ENCODE measurements around the gene TMEM126A.

Gene TMEM126A

DNA sequence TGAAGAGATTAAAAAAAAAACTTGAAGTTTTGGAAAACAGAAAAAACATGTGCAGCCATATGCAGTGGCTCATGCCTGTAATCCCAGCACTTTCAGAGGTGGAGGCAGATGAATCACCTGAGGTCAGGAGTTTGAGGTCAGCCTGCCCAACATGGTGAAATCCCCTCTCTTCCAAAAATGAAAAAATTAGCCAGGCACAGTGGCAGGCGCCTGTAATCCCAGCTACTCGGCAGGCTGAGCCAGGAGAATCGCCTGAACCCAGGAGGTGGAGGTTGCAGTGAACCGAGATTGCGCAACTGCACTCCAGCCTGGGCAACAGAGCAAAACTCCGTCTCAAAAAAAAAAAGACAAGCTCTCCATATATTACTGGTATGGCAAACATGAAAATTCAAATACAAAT, 28.3 kb upstream of the TMEM126A start:
- H3K4me3 ChIP-seq (ENCODE audit: low read depth, low read length), result no peak overlapping the region
- in situ Hi-C loops (cut with HindIII; ENCODE audit: low sequenced_read_pairs), result no loop called here
- DNase-seq (ENCODE audit: low read depth, low spot score), result no peak
- TF ChIP-seq, protein P1, sequence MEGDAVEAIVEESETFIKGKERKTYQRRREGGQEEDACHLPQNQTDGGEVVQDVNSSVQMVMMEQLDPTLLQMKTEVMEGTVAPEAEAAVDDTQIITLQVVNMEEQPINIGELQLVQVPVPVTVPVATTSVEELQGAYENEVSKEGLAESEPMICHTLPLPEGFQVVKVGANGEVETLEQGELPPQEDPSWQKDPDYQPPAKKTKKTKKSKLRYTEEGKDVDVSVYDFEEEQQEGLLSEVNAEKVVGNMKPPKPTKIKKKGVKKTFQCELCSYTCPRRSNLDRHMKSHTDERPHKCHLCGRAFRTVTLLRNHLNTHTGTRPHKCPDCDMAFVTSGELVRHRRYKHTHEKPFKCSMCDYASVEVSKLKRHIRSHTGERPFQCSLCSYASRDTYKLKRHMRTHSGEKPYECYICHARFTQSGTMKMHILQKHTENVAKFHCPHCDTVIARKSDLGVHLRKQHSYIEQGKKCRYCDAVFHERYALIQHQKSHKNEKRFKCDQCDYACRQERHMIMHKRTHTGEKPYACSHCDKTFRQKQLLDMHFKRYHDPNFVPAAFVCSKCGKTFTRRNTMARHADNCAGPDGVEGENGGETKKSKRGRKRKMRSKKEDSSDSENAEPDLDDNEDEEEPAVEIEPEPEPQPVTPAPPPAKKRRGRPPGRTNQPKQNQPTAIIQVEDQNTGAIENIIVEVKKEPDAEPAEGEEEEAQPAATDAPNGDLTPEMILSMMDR (IDR thresholded peaks at IDR 0.05; ENCODE audit: low read depth, low read length), result no peak

- no peak for DNase-seq (ENCODE audit: low read depth, low spot score)
- TF ChIP-seq, protein P1 (IDR thresholded peaks at IDR 0.05; ENCODE audit: low read depth, low read length), result no peak
- no peak overlapping the region for H3K4me3 ChIP-seq (ENCODE audit: low read depth, low read length)
- in situ Hi-C loops (cut with HindIII; ENCODE audit: low sequenced_read_pairs), result no loop called here
These were observed 27.5 kb upstream of the TMEM126A start for GRCh38 chr11:85620256-85620655.

- H3K4me3 ChIP-seq (ENCODE audit: low read depth, low read length), result no peak overlapping the region
- in situ Hi-C loops (cut with HindIII; ENCODE audit: low sequenced_read_pairs), result no loop called here
- TF ChIP-seq, protein P1 (IDR thresholded peaks at IDR 0.05; ENCODE audit: low read depth, low read length), result no peak
- DNase-seq (ENCODE audit: low read depth, low spot score), result no peak
These were observed 21.3 kb upstream of the TMEM126A start for GRCh38 chr11:85626496-85626895.

- TF ChIP-seq, protein P1 (IDR thresholded peaks at IDR 0.05; ENCODE audit: low read depth, low read length), result no peak
- peak within 1 kb of the TSS; percentile 84 for H3K4me3 ChIP-seq (ENCODE audit: low read depth, low read length)
- DNase-seq (ENCODE audit: low read depth, low spot score), result peak; percentile 35
- in situ Hi-C loops (cut with HindIII; ENCODE audit: low sequenced_read_pairs), result no loop called here
These were observed 20.3 kb upstream of the TMEM126A start, which contains the start of gene DLG2 for GRCh38 chr11:85627332-85627997. Gene DLG2 (minus strand): TSS chr11:85627344.

- TF ChIP-seq, protein P1 (IDR thresholded peaks at IDR 0.05; ENCODE audit: low read depth, low read length), result no peak
- in situ Hi-C loops (cut with HindIII; ENCODE audit: low sequenced_read_pairs), result no loop called here
- H3K4me3 ChIP-seq (ENCODE audit: low read depth, low read length), result peak within 1 kb of the TSS; percentile 84
- peak; percentile 99 for DNase-seq (ENCODE audit: low read depth, low spot score)
These were observed 19.6 kb upstream of the TMEM126A start, which contains the start of gene TMEM126B for GRCh38 chr11:85627998-85628770. Gene TMEM126B (plus strand): TSS chr11:85628593. CDS start chr11:85628608, 15 bp downstream.

DNA sequence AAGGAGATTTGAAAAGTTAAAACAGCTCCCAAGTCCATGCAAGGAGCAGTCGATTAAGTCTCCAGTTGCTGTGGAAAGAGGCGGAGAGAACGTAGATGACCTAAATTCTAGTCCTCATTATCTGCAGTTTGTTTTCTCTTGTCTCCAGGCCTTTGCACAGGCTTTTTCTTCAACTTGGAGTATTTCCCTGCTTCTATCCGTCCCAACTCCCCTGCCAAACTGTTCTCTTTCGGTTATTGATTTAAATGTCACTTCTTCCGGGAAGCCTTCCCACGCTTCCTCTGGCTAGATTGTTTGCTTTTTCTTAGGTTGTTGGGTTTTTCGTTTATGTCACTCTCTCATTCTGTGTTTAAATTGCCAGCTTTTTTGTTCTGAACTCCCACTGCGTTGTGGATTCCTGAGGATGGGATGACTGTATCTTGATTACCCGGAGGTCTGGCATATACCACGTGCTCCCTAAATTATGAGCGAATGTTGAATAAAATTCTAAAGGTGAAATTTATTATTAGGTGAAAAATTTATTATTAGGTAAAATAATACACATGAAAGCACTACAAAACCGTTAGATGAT, 18.9 kb upstream of the TMEM126A start:
- TF ChIP-seq, protein P1 (IDR thresholded peaks at IDR 0.05; ENCODE audit: low read depth, low read length), result no peak
- in situ Hi-C loops (cut with HindIII; ENCODE audit: low sequenced_read_pairs), result no loop called here
- peak overlapping the region; percentile 84 for H3K4me3 ChIP-seq (ENCODE audit: low read depth, low read length)
- DNase-seq (ENCODE audit: low read depth, low spot score), result peak; percentile 6
